ENCODE results near the gene MCAM.

The MCAM gene

DNA sequence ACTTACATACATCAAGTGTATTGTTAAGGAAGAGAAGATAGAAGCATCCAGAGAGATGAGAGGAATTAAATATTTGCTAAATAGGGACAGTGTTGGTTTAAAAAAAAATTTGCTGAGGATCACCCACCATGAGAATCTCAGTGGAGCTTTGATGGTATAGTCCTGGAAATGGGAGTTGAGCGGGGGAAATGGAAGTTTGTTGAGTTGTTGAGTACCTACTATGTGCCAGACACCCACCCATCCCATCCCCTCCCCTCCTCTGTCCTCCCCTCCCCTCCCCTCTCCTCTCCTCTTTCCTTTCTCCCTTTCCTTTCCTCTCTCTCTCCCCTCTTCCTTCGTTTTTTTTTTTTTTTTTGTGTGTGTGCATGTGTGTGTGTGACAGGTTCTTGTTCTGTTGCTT is 34.3 kb upstream of the MCAM start:
- H3K4me2 ChIP-seq (ENCODE audit: low read length) = no peak overlapping the region
- no peak for TF ChIP-seq EZH2phosphoT487 (IDR thresholded peaks at IDR 0.05; ENCODE audit: borderline replicate concordance, low read length)
- TF ChIP-seq, protein P1, sequence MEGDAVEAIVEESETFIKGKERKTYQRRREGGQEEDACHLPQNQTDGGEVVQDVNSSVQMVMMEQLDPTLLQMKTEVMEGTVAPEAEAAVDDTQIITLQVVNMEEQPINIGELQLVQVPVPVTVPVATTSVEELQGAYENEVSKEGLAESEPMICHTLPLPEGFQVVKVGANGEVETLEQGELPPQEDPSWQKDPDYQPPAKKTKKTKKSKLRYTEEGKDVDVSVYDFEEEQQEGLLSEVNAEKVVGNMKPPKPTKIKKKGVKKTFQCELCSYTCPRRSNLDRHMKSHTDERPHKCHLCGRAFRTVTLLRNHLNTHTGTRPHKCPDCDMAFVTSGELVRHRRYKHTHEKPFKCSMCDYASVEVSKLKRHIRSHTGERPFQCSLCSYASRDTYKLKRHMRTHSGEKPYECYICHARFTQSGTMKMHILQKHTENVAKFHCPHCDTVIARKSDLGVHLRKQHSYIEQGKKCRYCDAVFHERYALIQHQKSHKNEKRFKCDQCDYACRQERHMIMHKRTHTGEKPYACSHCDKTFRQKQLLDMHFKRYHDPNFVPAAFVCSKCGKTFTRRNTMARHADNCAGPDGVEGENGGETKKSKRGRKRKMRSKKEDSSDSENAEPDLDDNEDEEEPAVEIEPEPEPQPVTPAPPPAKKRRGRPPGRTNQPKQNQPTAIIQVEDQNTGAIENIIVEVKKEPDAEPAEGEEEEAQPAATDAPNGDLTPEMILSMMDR (IDR thresholded peaks at IDR 0.05; ENCODE audit: low read depth, low read length, poor library complexity, severe bottlenecking) = no peak
- no peak overlapping the region for H3K4me3 ChIP-seq (ENCODE audit: low read length)
- no peak overlapping the region for H3K27ac ChIP-seq (ENCODE audit: low read depth, low read length)
- H3F3A ChIP-seq (ENCODE audit: control insufficient read depth, insufficient read depth) = 0 out of 2 replicates have a peak, but pooled peaks cover 3% of the 10 kb centered on the region
- peaks cover 19% of the 10 kb centered on the region for H3K36me3 ChIP-seq (ENCODE audit: control insufficient read depth, low read length)
- H3K9me3 ChIP-seq (ENCODE audit: control insufficient read depth, insufficient read depth, low read length) = no peaks in the 10 kb centered on the region
- peaks cover 11% of the 10 kb centered on the region for H3K4me1 ChIP-seq (ENCODE audit: control insufficient read depth, low read length)
- H3K27me3 ChIP-seq (ENCODE audit: control insufficient read depth, low read length) = peaks cover 11% of the 10 kb centered on the region
- H3K79me2 ChIP-seq (ENCODE audit: control insufficient read depth, low read length) = no peaks in the 10 kb centered on the region
- H3K9me2 ChIP-seq (replicated peaks; ENCODE audit: control insufficient read depth, low read length) = no peaks in the 10 kb centered on the region
- no peaks in the 10 kb centered on the region for H4K20me1 ChIP-seq (ENCODE audit: control insufficient read depth, insufficient read depth, low read depth, low read length)

DNA sequence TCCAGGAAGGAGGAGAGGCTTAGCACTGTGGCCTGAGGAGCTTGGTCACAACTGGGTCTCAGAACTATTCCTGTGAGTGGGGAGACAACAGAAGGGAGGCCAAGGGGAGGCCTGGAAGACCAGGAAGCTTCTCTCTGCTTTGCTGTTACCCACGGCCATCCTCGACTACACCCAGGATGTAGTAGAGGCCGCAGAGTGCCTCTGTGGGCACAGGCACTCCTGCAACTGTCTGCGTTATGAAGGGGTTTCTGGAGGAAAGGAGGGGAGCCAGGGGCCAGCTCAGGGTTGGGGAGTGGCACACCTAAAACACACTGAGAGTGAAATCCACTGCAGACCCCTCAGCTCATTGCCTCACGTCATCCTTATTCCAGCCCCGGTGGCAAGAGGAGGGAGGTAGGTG is 33.4 kb upstream of the MCAM start:
- Histone ChIP-seq H3K4me2 (ENCODE audit: low read length) (no peak overlapping the region), H3K79me2 (ENCODE audit: control insufficient read depth, low read length) (no peaks in the 10 kb centered on the region), H3K4me3 (ENCODE audit: low read length) (no peak overlapping the region), H3K9me3 (ENCODE audit: control insufficient read depth, insufficient read depth, low read length) (no peaks in the 10 kb centered on the region), H3K27me3 (ENCODE audit: control insufficient read depth, low read length) (peaks cover 11% of the 10 kb centered on the region), H3K9me2 (replicated peaks; ENCODE audit: control insufficient read depth, low read length) (no peaks in the 10 kb centered on the region), H4K20me1 (ENCODE audit: control insufficient read depth, insufficient read depth, low read depth, low read length) (no peaks in the 10 kb centered on the region), H3K36me3 (ENCODE audit: control insufficient read depth, low read length) (peaks cover 10% of the 10 kb centered on the region), H3F3A (ENCODE audit: control insufficient read depth, insufficient read depth) (0 out of 2 replicates have a peak, but pooled peaks cover 3% of the 10 kb centered on the region), H3K4me1 (ENCODE audit: control insufficient read depth, low read length) (peaks cover 7% of the 10 kb centered on the region), H3K27ac (ENCODE audit: low read depth, low read length) (no peak overlapping the region)
- TF ChIP-seq EZH2phosphoT487 (IDR thresholded peaks at IDR 0.05; ENCODE audit: borderline replicate concordance, low read length) = no peak
- TF ChIP-seq, protein P1 (IDR thresholded peaks at IDR 0.05; ENCODE audit: low read depth, low read length, poor library complexity, severe bottlenecking) = no peak

DNA sequence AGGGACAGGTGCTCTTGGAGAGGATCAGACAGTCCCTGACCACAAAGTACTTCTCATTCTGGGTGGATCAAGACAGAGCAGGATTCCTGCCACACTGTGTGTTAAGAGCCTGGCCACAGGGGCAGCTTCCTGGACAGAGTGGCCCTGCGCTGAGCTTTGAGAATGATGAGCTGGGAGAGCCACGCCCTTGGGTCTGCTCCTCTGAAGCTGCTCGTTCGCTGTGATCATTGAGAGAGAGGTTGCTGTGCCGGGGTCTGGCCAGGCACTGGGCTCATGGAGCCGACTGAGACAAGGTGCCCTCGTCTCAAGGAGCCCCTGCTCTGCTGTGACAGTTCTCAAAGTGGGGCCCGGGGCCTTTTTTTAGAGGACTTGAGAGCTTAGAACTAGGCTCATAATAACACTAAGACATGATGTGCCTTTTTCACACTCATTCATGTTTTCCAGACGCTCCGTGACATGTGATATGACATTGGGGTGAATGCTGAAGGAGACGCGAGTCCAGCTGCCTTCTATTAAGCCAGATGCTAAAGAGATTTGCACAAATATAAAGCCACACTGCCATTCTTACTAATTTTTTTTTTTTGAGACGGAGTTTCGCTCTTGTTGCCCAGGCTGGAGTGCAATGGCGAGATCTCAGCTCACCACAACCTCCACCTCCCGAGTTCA is 31.1 kb upstream of the MCAM start:
- Histone ChIP-seq H3K9me3 (ENCODE audit: control insufficient read depth, insufficient read depth, low read length) (no peaks in the 10 kb centered on the region), H3K27ac (ENCODE audit: low read depth, low read length) (no peak overlapping the region), H4K20me1 (ENCODE audit: control insufficient read depth, insufficient read depth, low read depth, low read length) (no peaks in the 10 kb centered on the region), H3K4me2 (ENCODE audit: low read length) (no peak overlapping the region), H3F3A (ENCODE audit: control insufficient read depth, insufficient read depth) (no peaks in the 10 kb centered on the region), H3K4me1 (ENCODE audit: control insufficient read depth, low read length) (peaks cover 7% of the 10 kb centered on the region), H3K36me3 (ENCODE audit: control insufficient read depth, low read length) (no peaks in the 10 kb centered on the region), H3K4me3 (ENCODE audit: low read length) (no peak overlapping the region), H3K79me2 (ENCODE audit: control insufficient read depth, low read length) (no peaks in the 10 kb centered on the region), H3K27me3 (ENCODE audit: control insufficient read depth, low read length) (peaks cover 17% of the 10 kb centered on the region), H3K9me2 (replicated peaks; ENCODE audit: control insufficient read depth, low read length) (no peaks in the 10 kb centered on the region)
- TF ChIP-seq, protein P1 (IDR thresholded peaks at IDR 0.05; ENCODE audit: low read depth, low read length, poor library complexity, severe bottlenecking) = no peak
- TF ChIP-seq EZH2phosphoT487 (IDR thresholded peaks at IDR 0.05; ENCODE audit: borderline replicate concordance, low read length) = no peak

Data from DOHH2 (cell line).